OCI-LY3 (cell line): Measurements from ENCODE around the gene PER1.

Experiments
- H2AFZ ChIP-seq: fragments of 200-600, 300-600 bp; shearing (Covaris generic); 2 replicates; pipeline ENCODE4 v1.6.0; 2014; ENCODE audit warnings: antibody characterized with exemption, low read depth, low read length
- H3K27ac ChIP-seq: fragments of 200-600, 300-600 bp; sonication (generic); 2 replicates; pipeline ENCODE4 v1.5.1; 2014; ENCODE audit warnings: mild to moderate bottlenecking, low read length, moderate library complexity, mixed read lengths
- H3K27me3 ChIP-seq: fragments of 200-600, 300-600 bp; sonication (generic); 2 replicates; pipeline ENCODE4 v1.6.1; 2014; ENCODE audit warnings: low read depth, low read length, mixed read lengths
- H3K36me3 ChIP-seq: fragments of 200-600, 300-600 bp; sonication (generic); replicated peaks from 2 replicates; pipeline ENCODE3; 2014; ENCODE audit warnings: low read depth, low read length, mixed read lengths
- H3K4me1 ChIP-seq: fragments of 300-600, 200-600 bp; sonication (generic); 2 replicates; pipeline ENCODE4 v1.6.1; 2014; ENCODE audit warnings: low read length, mixed read lengths
- H3K4me2 ChIP-seq: fragments of 200-600, 300-600 bp; sonication (generic); 2 replicates; pipeline ENCODE4 v1.6.1; 2014; ENCODE audit warnings: low read length, mixed read lengths
- H3K4me3 ChIP-seq: fragments of 300-600, 200-600 bp; sonication (generic); 2 replicates; pipeline ENCODE4 v1.5.1; 2014; ENCODE audit warnings: antibody characterized with exemption, mild to moderate bottlenecking, low read length, moderate library complexity
- H3K79me2 ChIP-seq: fragments of 300-600, 200-600 bp; shearing (Covaris generic); 2 replicates; pipeline ENCODE4 v1.6.1; 2014; ENCODE audit warnings: mild to moderate bottlenecking, low read length, mixed read lengths
- H3K9ac ChIP-seq: fragments of 300-600, 200-600 bp; shearing (Covaris generic); 2 replicates; pipeline ENCODE4 v1.6.0; 2014; ENCODE audit warnings: mild to moderate bottlenecking, low read length, moderate library complexity
- H3K9me3 ChIP-seq: fragments of 200-600, 300-600 bp; shearing (Covaris generic); 2 replicates; pipeline ENCODE4 v1.6.1; 2014; ENCODE audit warnings: low read length, mixed read lengths; ENCODE audit not compliant: insufficient read depth
- H4K20me1 ChIP-seq: fragments of 200-600, 300-600 bp; sonication (generic); 2 replicates; pipeline ENCODE4 v1.6.1; 2016; ENCODE audit warnings: low read length, mixed read lengths; ENCODE audit not compliant: insufficient read depth
- CTCF ChIP-seq: fragments of 200-600, 300-600 bp; sonication (generic); IDR thresholded peaks from 2 replicates; pipeline ENCODE4 v1.5.1; 2014; ENCODE audit warnings: antibody characterized with exemption, low read length, low read depth
- EZH2phosphoT487 ChIP-seq: fragments of 200-600 bp; shearing (Covaris generic); IDR thresholded peaks from 2 replicates; pipeline ENCODE4 v1.6.1; 2018; ENCODE audit warnings: antibody characterized with exemption, mixed run types, low read depth

Gene PER1

GRCh38 chr17:8100763-8101162 is 51.4 kb downstream of the PER1 start:
- H2AFZ ChIP-seq, result no peak overlapping the region
- no peak overlapping the region for H3K27ac ChIP-seq
- H4K20me1 ChIP-seq, result no peaks in the 10 kb centered on the region
- no peaks in the 10 kb centered on the region for H3K27me3 ChIP-seq
- H3K4me3 ChIP-seq, result no peak overlapping the region
- H3K9me3 ChIP-seq, result no peaks in the 10 kb centered on the region
- H3K4me1 ChIP-seq, result no peaks in the 10 kb centered on the region
- H3K4me2 ChIP-seq, result no peak overlapping the region
- H3K79me2 ChIP-seq, result no peaks in the 10 kb centered on the region
- H3K9ac ChIP-seq, result no peak overlapping the region
- no peaks in the 10 kb centered on the region for H3K36me3 ChIP-seq
- TF ChIP-seq EZH2phosphoT487, result no peak
- no peak for TF ChIP-seq CTCF

GRCh38 chr17:8100111-8100510 is 52.1 kb downstream of the PER1 start:
- H3K4me2 ChIP-seq, result no peak overlapping the region
- no peaks in the 10 kb centered on the region for H3K36me3 ChIP-seq
- H3K27me3 ChIP-seq, result no peaks in the 10 kb centered on the region
- H3K27ac ChIP-seq, result no peak overlapping the region
- H3K79me2 ChIP-seq, result no peaks in the 10 kb centered on the region
- TF ChIP-seq EZH2phosphoT487 (no peak), CTCF (no peak)
- H2AFZ ChIP-seq, result no peak overlapping the region
- no peak overlapping the region for H3K4me3 ChIP-seq
- H3K9me3 ChIP-seq, result no peaks in the 10 kb centered on the region
- no peak overlapping the region for H3K9ac ChIP-seq
- H4K20me1 ChIP-seq, result no peaks in the 10 kb centered on the region
- no peaks in the 10 kb centered on the region for H3K4me1 ChIP-seq

GRCh38 chr17:8096541-8096940 is 55.7 kb downstream of the PER1 start:
- no peak overlapping the region for H3K4me2 ChIP-seq
- H2AFZ ChIP-seq, result no peak overlapping the region
- TF ChIP-seq CTCF (no peak), EZH2phosphoT487 (no peak)
- H3K4me3 ChIP-seq, result no peak overlapping the region
- H3K79me2 ChIP-seq, result no peaks in the 10 kb centered on the region
- no peaks in the 10 kb centered on the region for H3K27me3 ChIP-seq
- H4K20me1 ChIP-seq, result no peaks in the 10 kb centered on the region
- H3K36me3 ChIP-seq, result no peaks in the 10 kb centered on the region
- H3K9ac ChIP-seq, result no peak overlapping the region
- H3K4me1 ChIP-seq, result peaks cover 2% of the 10 kb centered on the region
- no peaks in the 10 kb centered on the region for H3K9me3 ChIP-seq
- no peak overlapping the region for H3K27ac ChIP-seq

GRCh38 chr17:8095361-8095760 is 56.8 kb downstream of the PER1 start:
- Histone ChIP-seq H3K9me3 (no peaks in the 10 kb centered on the region), H2AFZ (no peak overlapping the region), H3K36me3 (no peaks in the 10 kb centered on the region), H4K20me1 (no peaks in the 10 kb centered on the region), H3K4me2 (no peak overlapping the region), H3K27ac (no peak overlapping the region), H3K4me1 (peaks cover 14% of the 10 kb centered on the region), H3K4me3 (no peak overlapping the region), H3K79me2 (no peaks in the 10 kb centered on the region), H3K9ac (no peak overlapping the region), H3K27me3 (no peaks in the 10 kb centered on the region)
- TF ChIP-seq CTCF (no peak), EZH2phosphoT487 (no peak)
